Stimulated activated CD4-positive, alpha-beta T cell treated with anti-CD3 and anti-CD28 coated beads, Interleukin-4, amount 100 ng/mL, for 24 hours (primary cell): ENCODE results near the gene ANKLE2.
"Not testable (repeated sequence)": the region's sequence is repeated elsewhere in the genome, so short reads cannot be mapped to it uniquely, and the experiment has no call there.

ENCODE experiments used
- DNase-seq: peaks from one replicate; pipeline ENCODE4 v3.0.0-alpha.2; 2020

Gene ANKLE2

GRCh38 chr12:132717531-132718387 lies 43.9 kb downstream of the ANKLE2 start:
- no peak for DNase-seq

GRCh38 chr12:132717011-132717410 lies 44.6 kb downstream of the ANKLE2 start:
- no peak for DNase-seq

GRCh38 chr12:132716356-132716755 lies 45.3 kb downstream of the ANKLE2 start:
- no peak for DNase-seq

GRCh38 chr12:132715874-132716273 lies 45.8 kb downstream of the ANKLE2 start:
- no peak for DNase-seq

- DNase-seq, result no peak
Measured at GRCh38 chr12:132713123-132713522, 48.5 kb downstream of the ANKLE2 start.

GRCh38 chr12:132711080-132711843 lies 50.4 kb downstream of the ANKLE2 start:
- peak; percentile 30 for DNase-seq

GRCh38 chr12:132710405-132711079 lies 51.1 kb downstream of the ANKLE2 start, which contains the start of gene PGAM5:
Gene PGAM5, plus strand, starts transcription at chr12:132710842. Its CDS starts 35 bp downstream, at chr12:132710877.
- DNase-seq, result peak; percentile 87

- no peak for DNase-seq
Measured at GRCh38 chr12:132710043-132710404, 51.6 kb downstream of the ANKLE2 start.

GRCh38 chr12:132708150-132708549 lies 53.5 kb downstream of the ANKLE2 start:
- DNase-seq, result no peak

- no peak for DNase-seq
Measured at GRCh38 chr12:132707241-132707640, 54.4 kb downstream of the ANKLE2 start.

- DNase-seq, result no peak
Measured at GRCh38 chr12:132703641-132704040, 58.0 kb downstream of the ANKLE2 start.

- DNase-seq, result no peak
Measured at GRCh38 chr12:132702640-132703039, 59.0 kb downstream of the ANKLE2 start.

- DNase-seq, result no peak
Measured at GRCh38 chr12:132700212-132700822, 61.3 kb downstream of the ANKLE2 start.

- no peak for DNase-seq
Measured at GRCh38 chr12:132698341-132698740, 63.3 kb downstream of the ANKLE2 start.

- DNase-seq, result no peak
Measured at GRCh38 chr12:132695431-132695830, 66.2 kb downstream of the ANKLE2 start.

- DNase-seq, result not testable (repeated sequence)
Measured at GRCh38 chr12:132694888-132695287, 66.7 kb downstream of the ANKLE2 start.

GRCh38 chr12:132692030-132692429 lies 69.6 kb downstream of the ANKLE2 start:
- not testable (repeated sequence) for DNase-seq

GRCh38 chr12:132690112-132690511 lies 71.5 kb downstream of the ANKLE2 start:
- no peak for DNase-seq

- no peak for DNase-seq
Measured at GRCh38 chr12:132689227-132689626, 72.4 kb downstream of the ANKLE2 start.

GRCh38 chr12:132687211-132688164 lies 74.1 kb downstream of the ANKLE2 start, which contains the start of the genes POLE and PXMP2:
Gene POLE, minus strand, starts transcription at chr12:132687342. Its CDS starts 27 bp downstream, at chr12:132687315.
Gene PXMP2, plus strand, starts transcription at chr12:132687587. Its CDS starts 84 bp downstream, at chr12:132687671.
- DNase-seq, result peak; percentile 95

- DNase-seq, result peak; percentile 32
Measured at GRCh38 chr12:132686825-132687210, 74.8 kb downstream of the ANKLE2 start.
